NCI-H1105 (cell line): Measurements from ENCODE around the gene POC1B.

Source experiments
- DNase-seq: peaks from one replicate; lab custom pipeline; 2025; lab: John Stamatoyannopoulos, UW

Gene POC1B

DNA sequence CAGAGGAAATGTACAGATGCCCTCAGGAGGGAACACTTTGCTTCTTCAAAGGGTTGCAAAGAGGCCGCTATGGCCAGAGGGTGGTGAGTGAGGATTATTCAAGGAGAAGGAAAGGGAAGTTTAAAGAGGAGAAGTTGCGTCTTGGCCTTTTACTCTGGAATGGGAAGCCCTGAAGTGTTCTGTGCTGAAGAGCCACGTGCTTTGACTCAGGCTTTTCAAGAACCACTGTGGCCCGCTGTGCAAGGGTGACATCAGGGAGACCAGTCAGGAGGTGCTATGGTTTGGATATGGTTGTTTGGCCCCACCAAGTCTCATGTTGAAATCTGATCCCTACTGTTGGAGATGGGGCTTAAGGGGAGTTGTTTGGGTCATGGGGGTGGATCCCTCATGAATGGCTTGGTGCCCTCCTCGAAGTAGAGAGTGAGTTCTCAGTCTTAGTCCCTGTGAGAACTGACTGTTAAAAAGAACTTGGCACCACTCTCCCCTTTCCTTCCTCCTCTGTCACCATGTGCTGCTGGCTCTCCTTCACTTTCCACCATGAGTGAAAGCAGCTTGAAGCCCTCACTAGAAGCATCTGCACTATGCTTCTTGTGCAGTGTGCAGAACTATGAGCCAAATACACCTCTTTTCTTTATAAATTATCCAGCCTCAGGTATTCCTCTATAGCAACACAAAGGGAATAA, 107.5 kb downstream of the POC1B start:
- no peak for DNase-seq

DNA sequence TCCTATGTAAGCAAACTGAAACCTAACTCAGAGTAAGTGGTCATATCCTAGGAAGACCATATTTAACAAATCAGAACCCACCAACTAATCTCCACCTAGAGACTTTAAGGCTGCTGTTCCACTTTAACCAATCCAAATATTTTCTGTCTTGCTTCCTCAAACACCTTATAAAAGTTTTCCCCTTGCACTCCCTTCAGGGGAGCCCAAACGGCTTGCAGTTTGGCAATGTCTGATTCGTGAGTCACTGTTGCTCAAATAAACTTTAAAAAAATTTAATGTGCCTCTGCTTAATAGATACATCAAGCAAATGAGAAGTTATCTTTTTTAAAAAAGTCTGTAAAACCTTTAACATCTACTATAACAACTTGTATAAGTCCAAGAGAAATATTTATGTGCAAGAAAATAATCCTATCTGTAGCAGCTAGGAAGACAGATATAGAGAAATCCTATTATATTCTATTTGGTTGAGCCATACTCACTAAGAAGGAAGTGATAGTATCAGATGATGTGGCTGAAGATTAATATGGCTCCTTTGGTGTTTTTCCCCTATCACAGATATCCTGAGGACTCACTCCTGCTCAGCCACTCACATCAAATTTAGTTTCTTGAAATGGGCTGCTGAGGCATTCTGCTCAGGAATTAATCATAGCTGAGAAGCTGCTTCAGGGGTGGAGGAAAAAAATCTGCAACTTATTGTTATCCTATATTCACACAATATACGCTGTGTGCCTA, 108.4 kb downstream of the POC1B start:
- DNase-seq, result no peak

GRCh38 chr12:89416049-89416792, 109.6 kb downstream of the POC1B start:
- no peak for DNase-seq

DNA sequence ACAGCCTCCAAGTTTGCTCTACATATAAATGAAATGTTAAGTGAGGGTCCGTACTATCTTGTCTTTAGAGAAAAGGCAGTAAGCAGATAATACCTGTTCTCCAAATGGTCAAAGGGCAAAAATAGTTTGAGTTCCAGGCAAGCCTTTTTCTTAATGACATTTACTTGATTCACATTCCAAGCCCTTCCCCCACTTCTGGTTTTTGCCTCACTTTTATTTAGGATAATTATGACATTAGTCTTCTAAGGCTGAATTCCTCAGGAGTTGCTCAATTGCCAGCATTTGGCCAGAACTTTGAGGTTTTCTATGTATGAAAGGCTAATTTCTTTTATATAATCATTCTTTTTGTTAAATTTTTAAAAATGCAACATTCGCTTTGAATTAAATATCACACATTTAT, 111.0 kb downstream of the POC1B start:
- no peak for DNase-seq

GRCh38 chr12:89414322-89414721, 111.5 kb downstream of the POC1B start:
- DNase-seq, result no peak

DNA sequence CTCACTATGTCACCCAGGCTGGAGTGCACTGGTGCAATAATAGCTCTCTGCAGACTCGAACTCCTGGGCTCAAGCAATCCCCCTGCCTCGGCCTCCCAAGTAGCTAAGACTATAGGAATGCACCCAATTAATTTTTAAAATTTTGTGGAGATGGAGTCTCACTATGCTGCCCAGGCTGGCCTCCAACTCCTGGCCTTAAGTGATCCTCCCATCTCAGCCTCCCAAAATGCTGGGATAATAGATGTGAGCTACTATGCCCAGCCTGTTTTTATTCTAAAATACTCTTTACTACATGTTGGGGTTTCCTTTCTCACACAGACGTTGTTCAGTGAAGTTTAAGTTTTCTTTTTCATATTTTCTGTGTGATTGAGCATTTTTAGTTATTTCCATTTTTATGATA, 112.6 kb downstream of the POC1B start:
- no peak for DNase-seq

- DNase-seq, result no peak
These were observed 113.2 kb downstream of the POC1B start for GRCh38 chr12:89412665-89413064.

GRCh38 chr12:89411846-89412245, 114.0 kb downstream of the POC1B start:
- DNase-seq, result no peak

GRCh38 chr12:89411234-89411633, 114.6 kb downstream of the POC1B start:
- DNase-seq, result no peak

DNA sequence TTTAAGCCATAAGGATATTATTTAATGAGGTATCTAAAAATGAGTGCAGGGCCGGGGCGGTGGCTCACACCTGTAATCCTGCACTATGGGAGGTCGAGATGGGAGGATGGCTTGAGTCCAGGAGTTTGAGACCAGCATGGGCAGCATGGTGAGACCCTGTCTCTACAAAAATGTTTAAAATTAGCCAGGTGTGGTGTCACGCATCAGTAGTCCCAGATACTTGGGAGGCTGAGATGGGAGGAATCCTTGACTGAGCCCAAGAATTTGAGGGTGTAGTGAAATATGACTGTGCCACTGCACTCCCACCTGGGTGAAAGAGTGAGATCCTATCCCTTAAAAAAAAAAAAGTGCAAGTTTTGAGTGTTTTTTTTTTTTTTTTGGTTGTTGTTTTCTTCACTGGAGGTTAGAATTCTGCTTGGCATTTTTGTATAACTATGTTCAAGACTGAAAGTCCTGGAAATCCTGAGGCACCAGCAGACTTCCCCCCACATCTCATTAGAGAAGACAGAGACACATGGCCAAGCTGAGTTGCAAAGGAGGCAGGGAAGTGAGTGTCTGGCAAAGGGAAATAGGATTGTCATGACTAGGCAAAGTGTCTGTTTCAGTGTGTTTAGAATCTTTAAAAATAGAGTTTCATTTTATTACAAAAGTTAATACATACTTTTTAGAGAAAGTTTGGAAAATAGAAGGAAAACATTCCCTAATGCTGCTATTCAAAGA, 120.1 kb downstream of the POC1B start:
- no peak for DNase-seq

GRCh38 chr12:89401433-89402058, 124.3 kb downstream of the POC1B start:
- no peak for DNase-seq

GRCh38 chr12:89400415-89400814, 125.4 kb downstream of the POC1B start:
- no peak for DNase-seq

DNA sequence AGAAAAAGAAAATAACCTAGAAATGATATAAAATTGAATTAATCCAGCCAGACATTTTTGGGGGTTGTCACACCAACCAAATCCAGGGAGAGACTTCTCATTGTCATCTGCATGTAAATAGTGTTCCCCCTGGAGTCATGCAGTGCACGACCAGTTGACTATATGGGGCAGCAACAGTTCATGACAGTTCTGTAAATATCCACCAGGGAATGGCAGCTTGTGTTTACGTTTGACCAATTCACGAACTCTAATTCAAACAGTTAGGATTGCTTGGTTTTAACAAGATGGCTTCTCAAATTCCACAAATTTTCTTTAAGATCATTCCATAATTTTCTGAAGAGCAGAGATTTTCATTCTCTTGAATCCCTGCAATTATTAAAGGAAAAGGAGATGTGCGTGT, 130.1 kb downstream of the POC1B start:
- DNase-seq, result no peak

DNA sequence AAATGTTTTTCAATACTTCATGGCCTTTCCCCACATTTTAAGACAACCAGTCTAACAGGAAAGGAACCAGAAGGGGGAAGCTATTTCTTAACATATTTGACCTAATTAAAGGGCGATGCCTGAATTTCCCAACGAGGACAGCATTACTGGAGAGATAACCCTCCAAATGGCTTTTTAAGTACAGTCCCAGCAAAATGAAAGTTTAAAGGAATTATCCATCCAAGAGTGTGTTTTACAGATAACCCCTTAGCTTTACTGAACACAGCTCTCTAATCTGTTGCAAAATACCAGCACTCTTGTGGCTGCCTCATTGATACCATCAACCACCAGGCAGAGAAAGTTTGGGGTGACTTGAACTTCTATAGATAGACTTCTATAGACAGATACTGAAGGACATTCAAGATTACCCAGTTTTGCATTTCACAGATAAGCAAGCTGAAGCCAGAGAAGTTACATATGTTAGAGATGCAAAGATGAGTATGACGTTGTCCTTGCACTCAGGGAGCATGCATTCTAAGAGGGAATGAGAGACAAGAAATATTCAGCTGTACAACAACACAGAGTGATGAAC, 132.2 kb downstream of the POC1B start:
- no peak for DNase-seq

GRCh38 chr12:89392391-89392790, 133.5 kb downstream of the POC1B start:
- no peak for DNase-seq

GRCh38 chr12:89391726-89392336, 134.0 kb downstream of the POC1B start:
- no peak for DNase-seq

- DNase-seq, result no peak
These were observed 134.8 kb downstream of the POC1B start for GRCh38 chr12:89390802-89391673.

DNA sequence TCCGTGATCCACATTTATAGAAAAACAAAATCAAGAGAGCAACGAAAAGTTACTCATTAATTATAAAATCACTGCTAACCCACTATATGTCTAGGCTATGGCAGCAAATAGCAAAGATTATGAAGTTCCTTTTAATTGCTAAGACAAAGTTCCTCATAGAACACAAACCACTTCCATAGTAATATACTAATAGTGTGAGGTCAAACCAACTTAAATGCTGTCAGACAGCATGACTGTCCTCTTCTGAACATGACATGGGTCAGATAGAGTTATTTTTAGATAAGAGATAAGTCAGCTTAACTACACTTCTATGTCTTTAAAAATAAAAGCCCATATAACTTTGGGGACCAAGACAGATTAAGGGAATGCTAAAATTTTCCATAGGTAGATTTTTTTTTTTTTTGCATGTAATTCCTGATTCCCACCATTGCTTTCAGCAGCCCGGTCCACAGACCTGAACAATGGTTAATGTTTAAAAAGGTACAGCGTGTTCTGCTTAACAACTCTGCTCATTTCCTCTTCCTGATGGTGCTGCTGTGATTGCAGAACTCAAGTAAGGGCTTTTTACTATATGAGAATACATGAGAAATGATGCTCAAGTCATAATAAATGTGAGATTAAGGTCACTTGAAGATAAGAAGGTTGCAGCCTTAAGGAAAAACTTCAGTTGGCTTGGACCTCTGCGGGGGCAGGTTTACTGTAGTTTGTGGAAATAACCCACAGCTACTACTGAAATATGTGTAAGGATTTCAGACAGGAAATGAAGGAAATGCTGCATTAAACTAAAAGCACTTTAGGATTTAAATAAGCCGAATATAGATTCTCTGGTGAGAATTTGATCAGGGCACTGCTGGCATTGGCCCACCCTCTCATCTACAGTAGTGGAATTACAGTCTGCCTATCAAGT, 135.8 kb downstream of the POC1B start:
- DNase-seq, result no peak

DNA sequence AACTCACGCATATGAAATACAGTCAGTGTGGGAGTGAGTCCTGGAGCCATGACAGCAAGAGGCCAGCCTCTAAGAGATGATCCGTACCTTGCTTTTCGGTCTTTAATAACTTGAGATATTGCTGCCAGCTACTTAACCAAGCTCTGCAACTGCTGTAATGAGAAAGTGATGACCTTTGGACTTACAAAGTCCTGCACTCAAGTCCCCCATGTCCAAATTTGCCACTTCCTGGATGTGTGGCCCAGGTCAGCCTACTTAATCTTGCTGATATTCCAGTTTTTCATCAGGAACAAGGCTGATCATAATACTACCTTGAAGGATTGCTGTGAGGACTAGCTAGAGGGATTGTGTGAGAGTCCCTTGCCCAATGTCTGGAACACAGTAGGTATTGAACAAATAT, 139.7 kb downstream of the POC1B start:
- DNase-seq, result no peak
